Keratinocyte (primary cell): ENCODE results near the gene TMEM131. TPM values are rescaled to one million over a fixed set of nuclear protein-coding genes. Genes with fewer than 3 reads are reported as not detected.
"Not testable (repeated sequence)": the region's sequence is repeated elsewhere in the genome, so short reads cannot be mapped to it uniquely, and the experiment has no call there.

ENCODE experiments used
- DNase-seq: peaks from one replicate; pipeline ENCODE4 v3.0.0-alpha.2; 2011; ENCODE audit warnings: low read depth, missing footprints, low spot score
- FAIRE-seq: peaks from 2 replicates; lab custom pipeline; 2011; peaks lifted over from hg19 to GRCh38; lab: Jason Lieb, UNC
- H2AFZ ChIP-seq: 2 replicates; pipeline ENCODE4 v1.6.0; 2012; ENCODE audit warnings: low read length, control low read depth, inconsistent platforms; ENCODE audit not compliant: control insufficient read depth
- H3K27ac ChIP-seq: 2 replicates; pipeline ENCODE4 v1.5.1; 2011; ENCODE audit warnings: low read length; ENCODE audit not compliant: control insufficient read depth, insufficient read depth
- H3K27me3 ChIP-seq: 3 replicates; pipeline ENCODE4 v1.6.0; 2011; ENCODE audit warnings: low read length; ENCODE audit not compliant: control insufficient read depth, insufficient read depth; ENCODE audit errors: extremely low read depth
- H3K36me3 ChIP-seq, 2 experiments: 2 replicates in 1 of 2; 3 replicates in 1 of 2; pipeline ENCODE4 v1.5.1; 2011; ENCODE audit warnings: low read length in 2 of 2, mild to moderate bottlenecking in 1 of 2; ENCODE audit not compliant: control insufficient read depth in 2 of 2, insufficient read depth in 2 of 2; ENCODE audit errors: extremely low read depth in 1 of 2
- H3K4me1 ChIP-seq: 3 replicates; pipeline ENCODE4 v1.5.1; 2011; ENCODE audit warnings: low read length; ENCODE audit not compliant: control insufficient read depth, insufficient read depth; ENCODE audit errors: extremely low read depth
- H3K4me2 ChIP-seq: 3 replicates; pipeline ENCODE4 v1.6.0; 2011; ENCODE audit warnings: low read depth, low read length; ENCODE audit not compliant: control insufficient read depth, insufficient read depth; ENCODE audit errors: extremely low read depth
- H3K4me3 ChIP-seq, 3 experiments: fragments of 200-600 bp in 1 of 3; sonication (generic) in 1 of 3; 2 replicates in 2 of 3; 3 replicates in 1 of 3; pipeline ENCODE4 v1.5.1; 2011 to 2016; ENCODE audit warnings: low read length in 3 of 3, mild to moderate bottlenecking in 3 of 3, control low read depth in 2 of 3, inconsistent platforms in 1 of 3, low read depth in 1 of 3, mixed read lengths in 1 of 3, mixed run types in 1 of 3, moderate library complexity in 1 of 3; ENCODE audit not compliant: control insufficient read depth in 2 of 3, insufficient read depth in 2 of 3; ENCODE audit errors: extremely low read depth in 1 of 3
- H3K79me2 ChIP-seq: 2 replicates; pipeline ENCODE4 v1.6.0; 2012; ENCODE audit warnings: low read length; ENCODE audit not compliant: control insufficient read depth, insufficient read depth
- H3K9ac ChIP-seq: 3 replicates; pipeline ENCODE4 v1.6.0; 2011; ENCODE audit warnings: low read length; ENCODE audit not compliant: control insufficient read depth, insufficient read depth; ENCODE audit errors: extremely low read depth
- H3K9me1 ChIP-seq: 3 replicates; pipeline ENCODE4 v1.6.0; 2011; ENCODE audit warnings: low read length; ENCODE audit not compliant: control insufficient read depth, insufficient read depth; ENCODE audit errors: extremely low read depth
- H3K9me3 ChIP-seq: 2 replicates; pipeline ENCODE4 v1.5.1; 2012; ENCODE audit warnings: low read depth, low read length; ENCODE audit not compliant: control insufficient read depth
- H4K20me1 ChIP-seq: 3 replicates; pipeline ENCODE4 v1.6.0; 2011; ENCODE audit warnings: low read length; ENCODE audit not compliant: control insufficient read depth, insufficient read depth; ENCODE audit errors: extremely low read depth
- EZH2 ChIP-seq: IDR thresholded peaks from one replicate; pipeline ENCODE4 v1.6.1; 2012; ENCODE audit warnings: inconsistent platforms, mild to moderate bottlenecking, low read length, moderate library complexity
- dilution Hi-C: fragments of 300-500 bp; cut with MboI; formaldehyde crosslinking; loops from one replicate; pipeline ENCODE4 v1.7.0; 2020; ENCODE audit warnings: low sequenced_read_pairs; ENCODE audit not compliant: extremely low pct_ligation_motif_present
- polyA plus RNA-seq, 5 experiments: library from polyadenylated mRNA; depleted of rRNA in 3 of 5; stranded (reverse) in 3 of 5; stranded (forward) in 1 of 5; unstranded in 1 of 5; fragments of >200 nt; gene quantifications; 1 replicate in 1 of 5; 2 replicates in 3 of 5; 3 replicates in 1 of 5; pipeline versions ENCODE4 v1.2.1 to v1.2.3, GENCODE V29; 2011 to 2012; ENCODE audit warnings: missing spikeins in 2 of 5, low read depth in 1 of 5, low replicate concordance in 1 of 5
- TF ChIP-seq, protein P1 (sequence below), 3 experiments: IDR thresholded peaks in 1 of 3; conservative IDR thresholded peaks in 1 of 3; optimal IDR thresholded peaks in 1 of 3; 2 replicates in 2 of 3; 3 replicates in 1 of 3; pipeline versions ENCODE3 to v1.5.1; 2011; ENCODE audit warnings: low read length in 3 of 3, mild to moderate bottlenecking in 3 of 3, moderate library complexity in 2 of 3, control low read depth in 1 of 3, inconsistent platforms in 1 of 3; ENCODE audit not compliant: insufficient read depth in 2 of 3; ENCODE audit errors: extremely low read depth in 1 of 3

TMEM131 gene
- polyA plus RNA-seq, 1 donor (not counting 4 experiments of a cell fraction or from before 2014, with no cell fraction given): 25.5 TPM

- FAIRE-seq (no peak), DNase-seq (no peak)
- H3K9me3 ChIP-seq: no peaks in the 10 kb centered on the region
- H3K36me3 ChIP-seq: no peaks in the 10 kb centered on the region
- no peak overlapping the region for H3K4me3 ChIP-seq
- no peaks in the 10 kb centered on the region for H3K9me1 ChIP-seq
- dilution Hi-C loops: no loop called here
- H3K9ac ChIP-seq: no peak overlapping the region
- H3K4me2 ChIP-seq: no peak overlapping the region
- H3K27ac ChIP-seq: no peak overlapping the region
- TF ChIP-seq, protein P1, sequence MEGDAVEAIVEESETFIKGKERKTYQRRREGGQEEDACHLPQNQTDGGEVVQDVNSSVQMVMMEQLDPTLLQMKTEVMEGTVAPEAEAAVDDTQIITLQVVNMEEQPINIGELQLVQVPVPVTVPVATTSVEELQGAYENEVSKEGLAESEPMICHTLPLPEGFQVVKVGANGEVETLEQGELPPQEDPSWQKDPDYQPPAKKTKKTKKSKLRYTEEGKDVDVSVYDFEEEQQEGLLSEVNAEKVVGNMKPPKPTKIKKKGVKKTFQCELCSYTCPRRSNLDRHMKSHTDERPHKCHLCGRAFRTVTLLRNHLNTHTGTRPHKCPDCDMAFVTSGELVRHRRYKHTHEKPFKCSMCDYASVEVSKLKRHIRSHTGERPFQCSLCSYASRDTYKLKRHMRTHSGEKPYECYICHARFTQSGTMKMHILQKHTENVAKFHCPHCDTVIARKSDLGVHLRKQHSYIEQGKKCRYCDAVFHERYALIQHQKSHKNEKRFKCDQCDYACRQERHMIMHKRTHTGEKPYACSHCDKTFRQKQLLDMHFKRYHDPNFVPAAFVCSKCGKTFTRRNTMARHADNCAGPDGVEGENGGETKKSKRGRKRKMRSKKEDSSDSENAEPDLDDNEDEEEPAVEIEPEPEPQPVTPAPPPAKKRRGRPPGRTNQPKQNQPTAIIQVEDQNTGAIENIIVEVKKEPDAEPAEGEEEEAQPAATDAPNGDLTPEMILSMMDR (optimal IDR thresholded peaks at IDR 0.05 in 1 of 3, IDR thresholded peaks at IDR 0.05 in 1 of 3, conservative IDR thresholded peaks at IDR 0.05 in 1 of 3; ENCODE audit: extremely low read depth in 1 of 3, insufficient read depth in 2 of 3, low read length in 3 of 3): peak in 1 of 3 experiments; percentile 16
- no peak for TF ChIP-seq EZH2
- H4K20me1 ChIP-seq: no peaks in the 10 kb centered on the region
- no peak overlapping the region for H2AFZ ChIP-seq
- no peaks in the 10 kb centered on the region for H3K79me2 ChIP-seq
- H3K4me1 ChIP-seq: peaks cover 4% of the 10 kb centered on the region
- no peaks in the 10 kb centered on the region for H3K27me3 ChIP-seq
Measured at GRCh38 chr2:98025481-98026037, 29.8 kb upstream of the TMEM131 start.

GRCh38 chr2:98022067-98022466 lies 26.3 kb upstream of the TMEM131 start:
- H4K20me1 ChIP-seq, H3K4me3 ChIP-seq, DNase-seq, H3K9me3 ChIP-seq, H3K9ac ChIP-seq, H3K9me1 ChIP-seq, H3K27me3 ChIP-seq, H2AFZ ChIP-seq, dilution Hi-C loops, H3K36me3 ChIP-seq, H3K4me2 ChIP-seq, H3K4me1 ChIP-seq, H3K27ac ChIP-seq, FAIRE-seq, H3K79me2 ChIP-seq: not testable (repeated sequence)
